GM18870 (cell line): ENCODE results near the gene VDAC1.

Experiments
- ATAC-seq: cut with Tn5 transposase; IDR thresholded peaks from one replicate; pipeline ENCODE4 v1.9.1; 2021; ENCODE audit warnings: moderate library complexity; ENCODE audit not compliant: unreplicated experiment

The VDAC1 gene

DNA sequence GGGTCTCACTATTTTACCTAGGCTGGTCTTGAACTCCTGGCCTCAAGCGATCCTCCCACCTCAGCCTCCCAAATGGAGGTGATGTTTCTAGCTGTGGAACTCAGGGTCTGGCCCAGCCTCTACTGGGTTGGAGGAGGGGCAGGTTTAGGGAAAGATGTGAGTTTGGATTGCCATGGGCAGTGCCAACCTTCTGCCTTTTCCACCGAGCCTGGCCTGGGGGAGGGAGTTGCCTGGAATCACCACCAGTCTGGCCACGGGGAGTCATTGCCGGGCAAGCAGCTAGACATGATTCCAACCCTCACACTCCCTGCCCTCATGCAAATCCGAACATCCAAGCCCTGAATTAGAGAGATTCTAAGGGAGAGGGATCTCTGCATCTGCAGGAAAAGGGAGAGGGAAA, 21.0 kb upstream of the VDAC1 start:
- no peak for ATAC-seq

DNA sequence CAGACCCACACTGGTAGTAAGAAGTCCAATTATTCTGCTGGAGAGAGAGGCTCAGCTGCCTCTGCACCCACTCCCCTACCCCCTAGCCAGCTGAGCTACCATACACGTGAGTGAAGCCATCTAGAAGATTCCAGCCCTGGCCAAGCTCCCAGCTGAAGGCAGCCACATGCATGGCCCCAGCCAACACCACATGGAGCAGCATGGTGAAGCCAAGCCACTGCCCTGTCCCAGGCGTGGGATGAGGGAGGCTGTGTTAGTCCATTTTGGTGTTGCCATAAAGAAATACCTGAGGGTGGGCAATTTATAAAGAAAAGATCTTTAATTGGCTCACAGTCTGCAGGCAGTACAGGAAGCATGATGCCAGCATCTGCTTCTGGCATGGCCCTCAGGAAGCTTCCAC, 20.0 kb upstream of the VDAC1 start:
- ATAC-seq, result no peak

DNA sequence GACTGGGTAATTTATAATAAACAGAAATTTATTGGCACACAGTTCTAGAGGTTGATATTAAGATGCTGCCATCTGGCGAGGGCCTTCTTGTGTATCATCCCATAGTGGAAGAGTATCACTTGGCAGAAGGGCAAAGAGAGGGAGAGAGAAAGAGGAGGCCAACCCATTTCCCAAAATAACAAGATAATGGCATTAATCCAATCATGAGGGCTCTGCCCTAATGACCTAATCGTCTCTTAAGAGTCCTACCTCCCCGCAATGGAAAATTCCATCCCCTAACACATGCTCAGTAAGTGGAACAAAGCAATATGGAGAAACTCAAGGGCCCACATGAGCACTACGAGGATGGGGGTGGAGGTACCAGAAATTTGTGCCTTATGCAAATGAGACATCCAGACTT, 17.6 kb upstream of the VDAC1 start:
- ATAC-seq, result no peak

DNA sequence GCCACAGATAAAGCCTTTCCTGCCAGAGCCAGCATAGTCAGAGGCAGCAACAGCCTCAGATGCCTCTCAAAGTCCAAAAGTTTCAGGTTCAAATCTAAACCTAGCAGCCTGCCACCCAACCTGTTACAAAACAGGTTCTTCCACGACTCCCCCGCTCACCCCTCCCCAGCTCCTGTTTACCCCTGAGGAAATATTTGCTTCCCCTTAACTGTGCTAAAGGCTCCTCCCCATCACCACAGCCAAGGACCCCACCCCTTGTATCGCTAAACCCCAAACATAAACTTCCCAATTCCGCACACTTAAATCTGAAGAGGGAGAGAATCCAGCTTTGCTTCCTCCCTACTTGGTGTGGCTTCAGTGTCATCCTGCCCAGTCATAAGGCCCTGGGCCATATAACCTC, 15.4 kb upstream of the VDAC1 start:
- ATAC-seq, result no peak

DNA sequence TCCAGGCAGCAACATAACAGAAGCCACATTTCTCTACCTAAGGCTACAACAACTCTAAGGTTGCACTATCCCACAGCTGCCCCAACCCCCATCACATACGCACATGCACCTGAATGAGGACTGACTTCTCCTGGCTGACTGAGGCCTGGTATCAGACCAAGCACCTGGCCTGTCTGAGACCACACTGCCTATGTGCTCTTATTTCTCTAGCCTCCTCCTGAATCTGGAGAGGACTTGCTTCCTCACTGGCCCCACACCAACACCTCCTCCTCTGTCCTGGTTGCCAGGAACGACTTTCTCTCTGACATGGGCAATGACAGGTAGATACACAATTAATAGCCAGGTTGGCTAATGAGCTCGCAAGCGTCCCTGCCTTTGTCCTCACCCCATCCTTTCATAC, 14.9 kb upstream of the VDAC1 start:
- no peak for ATAC-seq

DNA sequence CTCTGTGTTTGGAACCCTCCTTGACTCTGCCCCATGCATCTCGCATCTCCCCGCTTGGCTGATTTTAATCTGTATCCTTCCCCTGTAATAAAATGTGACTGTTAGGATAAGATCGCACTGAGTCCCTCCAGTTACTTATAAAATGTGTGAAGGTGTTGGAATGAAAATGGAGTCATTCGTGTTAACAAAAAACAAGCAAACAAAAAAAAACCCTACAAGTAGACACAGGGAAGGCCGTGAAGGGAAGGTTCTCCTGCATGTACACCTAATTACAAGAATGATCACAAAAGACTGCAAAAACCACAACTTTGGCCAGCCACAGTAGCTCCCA, 14.2 kb upstream of the VDAC1 start:
- ATAC-seq, result no peak

DNA sequence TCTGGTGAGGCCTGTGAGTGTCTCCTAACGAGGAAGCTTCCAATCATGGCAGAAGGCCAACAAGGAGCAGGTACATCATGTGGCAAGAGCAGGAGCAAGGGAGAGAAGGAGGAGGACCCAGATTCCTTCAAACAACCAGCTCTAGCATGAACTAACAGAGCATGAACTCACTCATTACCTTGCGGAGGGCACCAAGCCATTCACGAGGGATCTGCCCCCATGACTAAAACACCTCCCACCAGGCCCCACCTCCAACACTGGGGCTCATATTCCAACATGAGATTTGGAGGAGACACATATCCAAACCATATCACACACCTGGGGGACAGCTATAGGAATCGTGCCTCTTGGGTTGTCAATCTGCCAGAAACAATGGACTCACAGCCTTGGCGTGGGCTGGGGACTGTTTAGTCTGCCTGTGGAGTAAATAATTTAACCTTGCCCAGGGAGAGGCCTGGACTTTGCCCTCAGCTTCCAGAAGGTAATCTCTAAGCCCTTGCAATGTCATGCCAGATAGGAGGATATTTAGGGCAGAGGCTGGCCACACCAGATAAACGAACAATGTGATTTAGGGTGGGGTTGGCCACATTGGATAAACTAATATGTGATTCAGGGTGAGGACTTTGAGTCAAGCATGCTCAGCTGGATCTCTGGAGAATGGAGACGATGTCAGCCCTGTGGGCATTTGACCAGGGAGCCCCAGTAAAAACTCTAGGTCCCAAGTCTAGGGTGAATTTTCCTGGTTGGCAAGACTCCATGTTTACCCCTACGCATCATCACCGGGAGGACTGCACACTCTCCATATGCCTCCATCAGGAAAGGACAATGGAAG, 13.6 kb upstream of the VDAC1 start:
- no peak for ATAC-seq

DNA sequence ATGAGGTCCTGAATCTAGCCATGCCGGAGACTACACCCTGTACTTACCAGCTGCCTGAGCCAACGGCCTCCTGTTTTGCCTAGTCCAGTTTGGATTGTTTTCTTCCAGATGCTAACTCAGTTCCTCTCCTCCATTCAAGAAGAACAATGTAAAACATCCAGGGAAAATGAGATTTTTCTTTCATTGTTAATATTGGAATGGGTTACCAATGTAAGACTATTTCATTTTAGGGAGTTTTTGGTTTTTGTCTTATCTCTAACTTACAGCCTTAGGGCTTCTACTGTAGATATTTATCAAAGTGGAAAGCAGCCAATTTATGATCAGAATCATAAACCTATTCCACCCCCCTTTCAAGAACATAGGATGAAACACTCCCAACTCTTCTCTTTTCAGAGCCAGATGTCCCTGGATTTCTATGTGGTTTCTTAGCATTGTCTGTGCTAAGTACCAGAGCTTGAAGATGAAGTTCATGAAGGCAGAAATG, 3.5 kb upstream of the VDAC1 start:
- ATAC-seq, result no peak

DNA sequence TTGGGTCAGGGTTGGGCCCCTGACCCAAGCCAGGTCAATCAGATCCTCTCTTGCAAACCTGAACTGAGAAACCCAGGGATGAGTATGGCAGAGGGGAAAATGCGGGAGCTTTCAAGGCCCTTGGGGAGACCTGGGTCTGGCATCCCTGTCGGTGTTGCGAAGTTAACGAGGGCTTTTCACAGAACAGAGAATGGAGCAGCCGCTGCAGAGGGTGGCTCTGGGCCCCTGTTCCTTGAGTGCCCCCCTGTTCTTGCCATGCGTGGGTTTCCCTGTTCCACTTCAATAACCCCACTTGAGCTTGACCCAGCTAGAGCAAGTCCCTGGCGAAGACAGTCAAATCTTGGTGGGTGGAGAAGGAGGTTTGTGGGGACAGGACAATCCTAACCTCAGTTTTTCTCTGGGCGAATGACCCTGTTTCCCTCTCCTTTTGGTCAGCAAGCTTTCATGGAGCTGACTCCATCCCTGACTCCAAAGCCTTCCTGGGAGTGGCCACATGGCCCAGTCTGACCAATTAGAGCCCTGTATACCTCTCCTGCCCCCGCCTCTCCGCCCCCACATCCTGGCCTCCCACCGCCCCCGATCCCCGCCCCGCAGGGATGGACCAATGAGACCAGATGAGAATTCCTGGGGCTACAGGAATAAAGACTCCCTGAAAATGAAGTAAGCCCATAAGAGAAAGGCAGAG, 2.9 kb upstream of the VDAC1 start:
- no peak for ATAC-seq

DNA sequence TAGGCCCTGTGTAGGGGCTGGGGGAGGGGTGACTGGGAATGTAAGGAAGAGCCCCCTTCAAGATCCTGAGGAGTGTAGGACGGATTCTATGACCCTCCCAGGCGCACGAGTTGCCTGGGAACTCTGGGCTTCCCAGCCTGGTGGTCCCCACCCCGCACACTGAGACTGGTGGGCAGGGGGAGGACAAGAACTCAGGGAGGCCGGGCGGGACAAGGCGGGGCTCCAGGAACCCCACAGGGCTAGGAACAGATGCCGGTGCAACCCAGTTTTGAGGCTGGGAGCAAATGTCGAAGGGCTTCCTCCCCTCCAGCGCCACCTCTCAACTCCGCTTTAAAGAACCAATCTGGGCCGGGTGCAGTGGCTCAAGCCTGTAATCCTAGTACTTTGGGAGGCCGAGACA, 1.3 kb upstream of the VDAC1 start:
- no peak for ATAC-seq

DNA sequence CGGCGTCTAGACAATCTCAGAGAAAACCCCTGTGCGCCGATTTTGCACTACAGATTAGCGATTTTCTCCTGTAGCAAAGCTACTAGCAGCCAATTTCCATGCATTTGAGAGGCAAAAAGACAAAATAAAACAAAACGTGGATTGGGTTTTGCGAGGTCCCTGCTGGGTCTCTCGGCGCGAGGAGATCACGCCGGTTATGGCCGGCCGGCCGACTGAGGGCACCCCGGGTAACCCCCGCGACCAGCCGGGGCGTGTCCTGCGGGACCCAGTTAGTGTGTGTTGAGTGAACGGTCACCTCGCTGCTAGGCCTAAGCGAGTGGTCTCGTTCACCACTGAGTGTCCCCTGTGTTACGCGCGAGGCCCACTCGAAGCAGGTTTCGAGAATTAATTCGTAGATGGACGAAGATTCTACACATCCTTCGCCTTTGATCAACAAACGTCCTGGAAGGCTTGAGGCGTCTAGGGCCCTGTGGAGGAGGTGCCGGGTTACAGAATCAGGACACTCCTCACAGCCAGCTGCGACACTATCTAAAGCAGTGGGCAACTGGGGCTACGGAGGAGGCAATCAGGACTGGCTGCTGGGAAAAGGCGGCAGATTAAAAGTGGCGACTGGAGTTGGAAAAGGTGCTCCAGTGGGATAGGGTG, 764 bp upstream of the VDAC1 start:
- ATAC-seq, result no peak

DNA sequence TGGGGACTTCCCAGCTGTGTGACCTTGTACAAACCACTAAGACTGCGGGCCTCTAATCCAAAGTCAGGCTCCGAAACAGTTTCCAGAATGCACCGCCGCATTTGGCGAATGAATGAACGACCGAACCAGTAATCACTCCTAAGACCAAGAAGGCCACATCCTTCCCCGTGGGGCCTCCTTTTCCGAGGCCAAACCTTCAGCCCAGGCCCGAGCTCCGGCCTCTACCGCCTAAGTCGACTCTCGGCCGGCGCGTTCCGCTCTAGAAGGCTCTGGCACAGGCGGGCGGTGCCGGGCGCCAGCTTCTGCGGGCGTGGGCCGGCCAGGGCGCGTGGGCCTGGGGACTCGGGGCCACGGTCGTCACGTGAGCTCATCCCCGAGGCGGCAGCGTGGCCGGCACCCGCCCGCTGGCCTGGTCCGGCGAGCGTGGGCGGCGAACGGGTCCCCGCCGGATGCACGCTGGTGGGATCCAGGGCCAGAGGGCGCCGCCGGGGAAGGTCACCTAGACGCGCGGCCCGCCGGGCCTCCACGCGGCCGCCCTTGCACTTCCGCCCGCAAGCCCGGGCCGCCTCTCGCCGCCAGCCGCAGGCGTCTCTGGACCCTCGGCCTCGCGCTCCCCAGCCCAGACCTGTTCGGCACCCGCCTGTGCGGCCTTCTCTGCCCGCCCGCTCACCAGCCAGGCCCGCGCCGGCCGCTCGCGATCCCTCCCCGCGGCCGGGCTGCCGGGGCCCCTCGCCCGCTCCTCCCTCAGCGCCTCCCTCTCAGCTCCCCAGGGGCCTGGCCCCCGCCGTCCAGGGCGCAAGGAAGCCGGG, 754 bp downstream of the VDAC1 start:
- no peak for ATAC-seq

DNA sequence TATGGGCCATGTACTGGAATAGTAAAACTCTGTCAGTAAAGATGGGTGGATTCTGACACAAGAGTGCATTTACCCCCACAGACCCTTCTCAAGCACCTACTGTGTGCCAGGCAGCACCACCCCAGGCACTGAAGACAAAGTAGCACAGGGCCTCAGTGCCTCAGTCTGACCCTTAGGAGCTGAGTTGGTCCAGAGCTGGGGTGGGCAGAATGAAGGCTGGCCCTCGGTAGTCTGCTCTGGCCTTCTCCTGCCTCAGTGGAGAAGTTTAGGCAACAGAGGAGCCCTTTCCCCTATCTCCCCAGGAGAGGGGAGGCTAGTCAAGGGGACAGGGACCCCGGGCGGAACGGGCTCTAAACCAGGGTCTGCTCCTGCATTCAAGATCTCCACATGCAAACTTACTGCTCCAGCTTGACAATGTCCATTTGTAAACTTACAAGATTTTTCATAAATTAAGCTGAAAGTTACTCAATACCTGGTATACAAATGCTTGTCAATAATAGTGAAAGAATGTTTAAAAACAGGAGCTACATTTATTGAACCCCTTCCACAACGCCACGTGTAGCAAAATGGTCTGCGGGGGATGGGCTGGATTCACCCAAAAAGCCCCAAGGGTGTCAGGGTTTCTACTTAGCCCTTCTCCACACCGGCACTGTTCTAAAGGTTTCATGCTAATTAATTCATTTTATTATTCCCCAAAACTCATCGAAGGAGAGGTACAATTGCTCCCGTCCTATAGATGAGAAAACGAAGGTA, 1.5 kb downstream of the VDAC1 start:
- no peak for ATAC-seq

DNA sequence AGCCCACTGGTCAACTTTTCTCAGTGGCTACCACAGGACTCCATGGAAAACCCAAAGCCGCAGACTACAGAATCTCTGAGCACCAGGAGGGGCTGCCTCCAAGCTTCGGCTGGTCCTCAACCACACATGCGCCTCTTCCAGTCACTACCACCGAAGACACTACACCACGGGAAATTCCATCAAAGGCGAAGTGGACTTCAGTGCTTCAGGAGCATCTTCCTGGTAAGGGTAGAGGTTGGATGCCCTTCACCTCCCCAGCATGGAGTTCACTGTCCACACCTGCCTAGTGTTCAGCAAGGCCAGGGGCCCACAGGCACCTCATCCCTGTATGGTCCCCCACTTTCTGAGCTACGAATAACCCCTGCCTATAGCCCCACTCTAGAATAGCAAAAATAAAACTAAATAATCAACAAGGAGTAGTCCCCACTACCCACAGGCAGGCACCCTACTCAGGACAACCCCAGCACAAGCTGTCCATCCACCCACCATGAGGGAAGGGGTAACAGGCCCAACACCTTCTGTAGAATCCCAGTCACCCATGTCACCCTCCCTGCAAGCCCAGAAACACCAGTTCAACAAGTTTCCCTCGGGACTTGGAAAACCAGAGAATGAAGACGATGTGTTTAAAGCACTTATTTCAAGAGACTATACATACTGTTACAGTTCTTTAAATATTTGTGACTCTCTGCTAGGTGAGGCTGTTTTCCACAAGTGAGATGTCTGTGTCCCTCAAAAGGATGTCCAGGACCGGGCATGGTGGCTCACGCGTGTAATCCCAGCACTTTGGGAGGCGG, 2.6 kb downstream of the VDAC1 start:
- ATAC-seq, result no peak

DNA sequence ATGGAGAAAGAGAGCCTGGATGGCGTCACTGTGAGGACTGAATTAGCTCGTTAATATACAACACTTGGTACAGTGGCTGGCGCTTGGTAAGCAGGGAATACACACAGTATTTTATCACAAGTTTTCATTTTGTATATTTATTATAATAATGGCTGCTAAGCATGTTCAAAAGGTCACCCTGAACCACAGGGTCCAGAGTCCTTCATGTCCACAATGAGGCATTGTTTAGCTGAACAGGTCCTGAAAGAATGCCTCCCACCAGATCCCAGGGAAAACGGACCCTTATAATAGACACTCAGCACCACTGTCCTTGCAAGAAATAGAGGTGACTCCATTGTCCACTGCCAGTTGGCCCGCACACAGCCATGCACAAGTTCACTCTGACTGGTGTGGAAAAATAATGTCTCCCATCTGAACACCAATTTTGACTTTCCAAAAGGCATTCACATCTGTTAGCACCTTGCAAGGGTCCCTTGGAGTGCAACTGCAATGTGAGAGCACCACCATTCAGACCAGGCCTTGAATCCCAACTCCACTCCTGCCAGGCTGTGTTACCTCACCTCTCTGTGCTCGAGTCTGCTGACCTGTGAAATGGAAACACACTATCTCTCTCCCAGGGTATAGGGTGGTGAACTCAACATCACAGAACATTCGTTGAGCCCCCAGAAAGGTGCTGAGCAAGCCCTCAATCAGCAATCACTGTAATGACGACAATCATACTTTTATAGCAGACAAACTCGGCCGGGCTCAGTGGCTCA, 3.9 kb downstream of the VDAC1 start:
- ATAC-seq, result no peak

DNA sequence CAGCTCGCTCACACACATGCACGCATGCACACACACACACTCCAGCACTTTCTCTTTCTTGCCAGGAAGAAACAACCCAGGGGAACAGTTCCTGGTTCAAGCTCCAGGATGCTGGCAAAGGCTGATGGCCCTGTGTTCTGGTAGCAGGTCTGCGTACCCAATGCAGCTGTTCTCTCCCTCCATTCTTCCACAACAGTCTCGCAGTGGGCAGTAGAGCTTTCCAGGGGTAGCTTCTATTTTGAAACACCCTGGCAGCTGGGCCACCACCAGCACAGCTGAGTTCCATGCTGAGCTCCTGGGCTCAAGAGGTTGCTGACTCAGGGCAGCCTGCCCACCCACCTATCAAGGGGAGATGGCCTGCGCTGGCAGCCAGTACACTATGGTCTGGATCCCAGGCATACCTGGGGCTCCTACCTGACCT, 4.7 kb downstream of the VDAC1 start:
- ATAC-seq, result no peak

DNA sequence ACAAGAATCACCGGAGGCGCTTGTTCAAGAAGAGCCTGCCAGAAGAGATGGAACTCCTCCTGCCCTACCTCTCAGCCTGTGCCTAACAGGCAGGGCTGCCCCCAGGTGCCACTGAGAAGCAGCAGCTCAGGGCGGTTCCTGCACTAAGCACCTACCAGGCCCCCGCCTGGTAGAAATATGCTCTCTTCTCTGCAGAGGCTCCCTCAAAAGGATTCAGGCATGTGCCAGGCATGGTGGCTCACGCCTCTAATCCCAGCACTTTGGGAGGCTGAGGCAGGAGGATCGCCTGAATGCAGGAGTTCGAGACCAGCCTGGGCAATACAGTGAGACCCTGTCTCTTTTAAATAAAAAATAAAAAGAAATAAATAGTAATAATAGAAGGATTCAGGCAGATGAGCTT, 6.0 kb downstream of the VDAC1 start:
- no peak for ATAC-seq

DNA sequence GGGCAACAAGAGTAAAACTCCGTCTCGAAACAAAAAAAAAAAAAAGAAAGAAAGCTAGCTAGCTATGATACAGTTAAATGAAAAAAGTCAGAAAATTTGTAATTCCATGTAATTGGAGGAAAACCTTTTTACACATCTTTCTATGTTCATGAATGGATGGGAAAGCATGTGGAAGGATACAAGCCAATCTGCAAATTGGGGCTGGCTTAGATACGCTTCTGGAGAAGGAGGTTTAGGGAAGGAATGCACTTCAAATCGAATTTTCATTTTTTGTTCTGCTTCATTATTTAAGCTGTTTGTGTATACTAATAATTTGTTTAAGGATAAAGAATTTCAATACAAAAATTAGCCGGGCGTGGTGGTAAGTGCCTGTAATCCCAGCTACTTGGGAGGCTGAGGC, 6.7 kb downstream of the VDAC1 start:
- ATAC-seq, result no peak

DNA sequence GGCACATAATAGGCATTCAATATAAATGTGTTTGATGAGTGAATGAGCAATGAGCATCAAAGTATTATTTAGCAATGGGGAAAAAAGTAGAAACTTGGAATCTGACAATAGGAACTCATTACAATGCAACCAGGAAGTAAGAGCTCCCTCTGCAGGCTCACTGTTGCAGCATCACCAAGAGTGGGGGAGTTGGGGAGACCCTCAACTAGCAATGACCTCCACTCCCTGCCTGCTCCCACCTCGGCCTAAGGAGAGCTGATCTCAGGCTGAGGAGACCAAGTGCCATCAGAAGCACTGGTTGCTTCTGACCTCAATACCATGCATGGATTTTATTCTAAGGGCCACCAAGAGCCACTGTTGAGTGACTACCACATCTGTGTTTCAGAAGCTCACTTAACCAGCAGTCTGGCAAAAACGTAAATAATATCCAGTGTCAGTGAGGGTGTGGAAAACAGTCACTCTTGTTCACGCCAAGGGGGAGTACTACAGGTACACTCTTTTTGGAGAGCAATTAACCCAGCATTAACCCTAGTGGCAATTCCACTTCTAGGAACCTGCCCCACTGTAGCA, 8.0 kb downstream of the VDAC1 start:
- no peak for ATAC-seq
